OCI-LY3 (cell line): Measurements from ENCODE around the gene AASDHPPT.

Experiments used
- H2AFZ ChIP-seq: fragments of 200-600, 300-600 bp; shearing (Covaris generic); 2 replicates; pipeline ENCODE4 v1.6.0; 2014; ENCODE audit warnings: antibody characterized with exemption, low read depth, low read length
- H3K27ac ChIP-seq: fragments of 200-600, 300-600 bp; sonication (generic); 2 replicates; pipeline ENCODE4 v1.5.1; 2014; ENCODE audit warnings: mild to moderate bottlenecking, low read length, moderate library complexity, mixed read lengths
- H3K27me3 ChIP-seq: fragments of 200-600, 300-600 bp; sonication (generic); 2 replicates; pipeline ENCODE4 v1.6.1; 2014; ENCODE audit warnings: low read depth, low read length, mixed read lengths
- H3K36me3 ChIP-seq: fragments of 200-600, 300-600 bp; sonication (generic); replicated peaks from 2 replicates; pipeline ENCODE3; 2014; ENCODE audit warnings: low read depth, low read length, mixed read lengths
- H3K4me1 ChIP-seq: fragments of 300-600, 200-600 bp; sonication (generic); 2 replicates; pipeline ENCODE4 v1.6.1; 2014; ENCODE audit warnings: low read length, mixed read lengths
- H3K4me2 ChIP-seq: fragments of 200-600, 300-600 bp; sonication (generic); 2 replicates; pipeline ENCODE4 v1.6.1; 2014; ENCODE audit warnings: low read length, mixed read lengths
- H3K4me3 ChIP-seq: fragments of 300-600, 200-600 bp; sonication (generic); 2 replicates; pipeline ENCODE4 v1.5.1; 2014; ENCODE audit warnings: antibody characterized with exemption, mild to moderate bottlenecking, low read length, moderate library complexity
- H3K79me2 ChIP-seq: fragments of 300-600, 200-600 bp; shearing (Covaris generic); 2 replicates; pipeline ENCODE4 v1.6.1; 2014; ENCODE audit warnings: mild to moderate bottlenecking, low read length, mixed read lengths
- H3K9ac ChIP-seq: fragments of 300-600, 200-600 bp; shearing (Covaris generic); 2 replicates; pipeline ENCODE4 v1.6.0; 2014; ENCODE audit warnings: mild to moderate bottlenecking, low read length, moderate library complexity
- H3K9me3 ChIP-seq: fragments of 200-600, 300-600 bp; shearing (Covaris generic); 2 replicates; pipeline ENCODE4 v1.6.1; 2014; ENCODE audit warnings: low read length, mixed read lengths; ENCODE audit not compliant: insufficient read depth
- H4K20me1 ChIP-seq: fragments of 200-600, 300-600 bp; sonication (generic); 2 replicates; pipeline ENCODE4 v1.6.1; 2016; ENCODE audit warnings: low read length, mixed read lengths; ENCODE audit not compliant: insufficient read depth
- CTCF ChIP-seq: fragments of 200-600, 300-600 bp; sonication (generic); IDR thresholded peaks from 2 replicates; pipeline ENCODE4 v1.5.1; 2014; ENCODE audit warnings: antibody characterized with exemption, low read length, low read depth
- EZH2phosphoT487 ChIP-seq: fragments of 200-600 bp; shearing (Covaris generic); IDR thresholded peaks from 2 replicates; pipeline ENCODE4 v1.6.1; 2018; ENCODE audit warnings: antibody characterized with exemption, mixed run types, low read depth

Gene AASDHPPT

GRCh38 chr11:106098893-106099553 is 21.6 kb downstream of the AASDHPPT start:
- no peaks in the 10 kb centered on the region for H3K27me3 ChIP-seq
- H4K20me1 ChIP-seq: no peaks in the 10 kb centered on the region
- TF ChIP-seq EZH2phosphoT487 (no peak), CTCF (no peak)
- no peaks in the 10 kb centered on the region for H3K79me2 ChIP-seq
- no peak overlapping the region for H2AFZ ChIP-seq
- no peak overlapping the region for H3K9ac ChIP-seq
- no peak overlapping the region for H3K4me3 ChIP-seq
- H3K4me1 ChIP-seq: no peaks in the 10 kb centered on the region
- H3K4me2 ChIP-seq: no peak overlapping the region
- H3K9me3 ChIP-seq: no peaks in the 10 kb centered on the region
- peaks cover 20% of the 10 kb centered on the region for H3K36me3 ChIP-seq
- no peak overlapping the region for H3K27ac ChIP-seq

- Histone ChIP-seq H3K27me3 (no peaks in the 10 kb centered on the region), H3K4me1 (peaks cover 7% of the 10 kb centered on the region), H4K20me1 (no peaks in the 10 kb centered on the region), H3K9ac (no peak overlapping the region), H3K9me3 (no peaks in the 10 kb centered on the region), H3K36me3 (peaks cover 11% of the 10 kb centered on the region), H3K4me2 (no peak overlapping the region), H3K79me2 (no peaks in the 10 kb centered on the region), H3K27ac (no peak overlapping the region), H3K4me3 (no peak overlapping the region), H2AFZ (no peak overlapping the region)
- TF ChIP-seq EZH2phosphoT487: no peak
- TF ChIP-seq CTCF: no peak
Measured at GRCh38 chr11:106101370-106101769, 23.9 kb downstream of the AASDHPPT start.

- Histone ChIP-seq H3K4me2 (no peak overlapping the region), H3K4me3 (no peak overlapping the region), H4K20me1 (no peaks in the 10 kb centered on the region), H3K4me1 (peaks cover 7% of the 10 kb centered on the region), H3K27ac (no peak overlapping the region), H3K27me3 (no peaks in the 10 kb centered on the region), H2AFZ (no peak overlapping the region), H3K79me2 (no peaks in the 10 kb centered on the region), H3K36me3 (peaks cover 7% of the 10 kb centered on the region), H3K9me3 (no peaks in the 10 kb centered on the region), H3K9ac (no peak overlapping the region)
- TF ChIP-seq EZH2phosphoT487 (no peak), CTCF (no peak)
Measured at GRCh38 chr11:106101819-106102218, 24.4 kb downstream of the AASDHPPT start.

- Histone ChIP-seq H3K27me3 (no peaks in the 10 kb centered on the region), H3K4me2 (no peak overlapping the region), H3K36me3 (no peaks in the 10 kb centered on the region), H3K4me1 (peaks cover 7% of the 10 kb centered on the region), H3K27ac (no peak overlapping the region), H3K79me2 (no peaks in the 10 kb centered on the region), H2AFZ (no peak overlapping the region), H3K9me3 (no peaks in the 10 kb centered on the region), H4K20me1 (no peaks in the 10 kb centered on the region), H3K9ac (no peak overlapping the region), H3K4me3 (no peak overlapping the region)
- TF ChIP-seq CTCF: no peak
Measured at GRCh38 chr11:106105986-106106385, 28.5 kb downstream of the AASDHPPT start.
